ENCODE results near the gene DAPK1.

Gene DAPK1

DNA sequence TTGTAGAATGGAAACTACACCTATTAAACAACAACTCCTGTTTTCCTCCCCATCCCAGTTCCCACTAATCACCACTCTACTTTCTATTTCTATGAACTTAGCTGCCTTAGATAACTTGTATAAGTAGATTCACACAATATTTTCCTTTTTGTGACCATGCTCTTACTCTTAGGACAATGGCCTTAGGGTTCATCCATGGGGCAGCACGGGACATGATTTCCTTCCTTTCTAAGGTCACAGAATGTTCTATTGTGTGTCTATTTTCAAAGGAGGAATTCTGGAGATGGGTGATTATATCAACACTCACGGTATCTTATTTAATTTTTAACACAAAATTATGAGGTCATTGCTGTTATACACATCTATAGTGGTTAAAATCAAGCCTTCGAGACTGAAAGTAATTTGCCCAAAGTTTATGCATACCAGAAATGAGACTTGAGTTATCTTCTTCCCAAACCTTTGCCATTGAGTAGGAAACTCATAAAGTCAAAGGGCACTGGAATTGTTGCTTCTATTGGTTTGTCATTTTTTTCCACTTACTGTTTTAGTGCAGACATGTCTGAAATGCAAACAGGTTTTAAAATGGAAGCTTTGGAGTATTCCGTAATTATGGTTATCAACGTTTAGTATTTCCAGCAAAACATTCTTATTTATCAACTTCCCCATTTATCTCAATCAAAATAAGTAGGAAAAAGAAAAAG lies 251.8 kb downstream of the DAPK1 start:
- Histone ChIP-seq H3K4me2 (ENCODE audit: insufficient read depth, low read length) (no peak overlapping the region), H4K20me1 (ENCODE audit: insufficient read depth, low read length) (no peaks in the 10 kb centered on the region), H3K36me3 (ENCODE audit: insufficient read depth, low read length) (no peaks in the 10 kb centered on the region), H3K27me3 (ENCODE audit: insufficient read depth, low read length, poor library complexity) (no peaks in the 10 kb centered on the region), H3K4me1 (ENCODE audit: insufficient read depth, low read length) (no peaks in the 10 kb centered on the region), H3K9ac (ENCODE audit: low read depth, low read length) (no peak overlapping the region), H2AFZ (ENCODE audit: low read depth, low read length) (no peak overlapping the region), H3K79me2 (ENCODE audit: insufficient read depth, low read length) (no peaks in the 10 kb centered on the region), H3K9me3 (ENCODE audit: insufficient read depth, low read length, severe bottlenecking) (peaks cover 2% of the 10 kb centered on the region), H3K27ac (ENCODE audit: low read length) (no peak overlapping the region), H3K4me3 (ENCODE audit: low read depth in 1 of 2, low read length in 2 of 2) (no peak overlapping the region)
- DNase-seq (no peak), ATAC-seq (ENCODE audit: insufficient read depth, low read depth) (no peak)
- TF ChIP-seq EZH2 (IDR thresholded peaks at IDR 0.05; ENCODE audit: borderline replicate concordance, low read depth, low read length, severe bottlenecking) (no peak), CTCF (IDR thresholded peaks at IDR 0.05; ENCODE audit: borderline replicate concordance, extremely low read depth, low read length, poor library complexity, severe bottlenecking) (no peak)

- DNase-seq (no peak), ATAC-seq (ENCODE audit: insufficient read depth, low read depth) (no peak)
- no peak overlapping the region for H2AFZ ChIP-seq (ENCODE audit: low read depth, low read length)
- peaks cover 2% of the 10 kb centered on the region for H3K9me3 ChIP-seq (ENCODE audit: insufficient read depth, low read length, severe bottlenecking)
- H3K27me3 ChIP-seq (ENCODE audit: insufficient read depth, low read length, poor library complexity), result no peaks in the 10 kb centered on the region
- H3K9ac ChIP-seq (ENCODE audit: low read depth, low read length), result no peak overlapping the region
- H4K20me1 ChIP-seq (ENCODE audit: insufficient read depth, low read length), result no peaks in the 10 kb centered on the region
- no peaks in the 10 kb centered on the region for H3K36me3 ChIP-seq (ENCODE audit: insufficient read depth, low read length)
- H3K27ac ChIP-seq (ENCODE audit: low read length), result no peak overlapping the region
- no peak overlapping the region for H3K4me3 ChIP-seq (ENCODE audit: low read depth in 1 of 2, low read length in 2 of 2)
- H3K4me2 ChIP-seq (ENCODE audit: insufficient read depth, low read length), result no peak overlapping the region
- no peaks in the 10 kb centered on the region for H3K79me2 ChIP-seq (ENCODE audit: insufficient read depth, low read length)
- no peak for TF ChIP-seq CTCF (IDR thresholded peaks at IDR 0.05; ENCODE audit: borderline replicate concordance, extremely low read depth, low read length, poor library complexity, severe bottlenecking)
- no peak for TF ChIP-seq EZH2 (IDR thresholded peaks at IDR 0.05; ENCODE audit: borderline replicate concordance, low read depth, low read length, severe bottlenecking)
- H3K4me1 ChIP-seq (ENCODE audit: insufficient read depth, low read length), result no peaks in the 10 kb centered on the region
Measured at GRCh38 chr9:87750726-87751125, 253.1 kb downstream of the DAPK1 start.

DNA sequence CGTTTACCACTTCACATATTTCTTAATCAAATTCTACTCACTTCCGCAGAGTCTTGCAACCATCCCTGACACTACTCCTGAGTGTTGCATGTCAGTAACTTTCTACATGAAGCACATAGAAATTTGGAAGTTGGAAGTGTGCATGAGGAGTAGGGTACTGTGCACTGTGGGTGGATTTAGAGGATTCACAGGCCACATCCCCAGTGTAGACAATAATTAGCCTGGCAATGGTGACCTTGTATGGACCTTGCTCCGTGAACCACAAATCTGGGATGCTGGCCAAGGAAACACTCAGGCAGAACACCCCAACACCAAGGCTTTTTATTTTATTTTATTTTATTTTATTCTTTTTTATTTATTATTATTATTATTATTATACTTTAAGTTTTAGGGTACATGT lies 253.8 kb downstream of the DAPK1 start:
- Histone ChIP-seq H3K27ac (ENCODE audit: low read length) (no peak overlapping the region), H3K79me2 (ENCODE audit: insufficient read depth, low read length) (no peaks in the 10 kb centered on the region), H4K20me1 (ENCODE audit: insufficient read depth, low read length) (no peaks in the 10 kb centered on the region), H2AFZ (ENCODE audit: low read depth, low read length) (no peak overlapping the region), H3K36me3 (ENCODE audit: insufficient read depth, low read length) (no peaks in the 10 kb centered on the region), H3K9me3 (ENCODE audit: insufficient read depth, low read length, severe bottlenecking) (peaks cover 2% of the 10 kb centered on the region), H3K4me1 (ENCODE audit: insufficient read depth, low read length) (no peaks in the 10 kb centered on the region), H3K4me2 (ENCODE audit: insufficient read depth, low read length) (no peak overlapping the region), H3K9ac (ENCODE audit: low read depth, low read length) (no peak overlapping the region), H3K27me3 (ENCODE audit: insufficient read depth, low read length, poor library complexity) (no peaks in the 10 kb centered on the region), H3K4me3 (ENCODE audit: low read depth in 1 of 2, low read length in 2 of 2) (no peak overlapping the region)
- TF ChIP-seq EZH2 (IDR thresholded peaks at IDR 0.05; ENCODE audit: borderline replicate concordance, low read depth, low read length, severe bottlenecking) (no peak), CTCF (IDR thresholded peaks at IDR 0.05; ENCODE audit: borderline replicate concordance, extremely low read depth, low read length, poor library complexity, severe bottlenecking) (no peak)
- DNase-seq (no peak), ATAC-seq (ENCODE audit: insufficient read depth, low read depth) (no peak)

All from DND-41 (cell line).